GM23338 (cell line): Measurements from ENCODE around the gene TSPEAR.

Experiments used
- CREB1 ChIP-seq: fragments of 250-450 bp; sonication (Bioruptor Pico); IDR thresholded peaks from 2 replicates; pipeline ENCODE4 v1.5.0; 2020; ENCODE audit warnings: low read depth, mild to moderate bottlenecking, moderate library complexity
- EZH2 ChIP-seq: fragments of 200-600 bp; sonication (generic); IDR thresholded peaks from one replicate; pipeline ENCODE4 v1.8.0; 2017; ENCODE audit warnings: antibody characterized with exemption, mild to moderate bottlenecking, low read depth; ENCODE audit not compliant: unreplicated experiment
- EZH2phosphoT487 ChIP-seq: fragments of 200-600 bp; sonication (generic); IDR thresholded peaks from one replicate; pipeline ENCODE4 v1.8.1; 2018; ENCODE audit warnings: antibody characterized with exemption; ENCODE audit not compliant: unreplicated experiment
- JUNB ChIP-seq: IDR thresholded peaks from one replicate; pipeline ENCODE4 v1.6.1; 2016; ENCODE audit warnings: antibody characterized with exemption; ENCODE audit not compliant: unreplicated experiment
- NANOG ChIP-seq: IDR thresholded peaks from 2 replicates; pipeline ENCODE4 v1.6.1; 2016; ENCODE audit warnings: antibody characterized with exemption, borderline replicate concordance
- POLR2AphosphoS5 ChIP-seq: IDR thresholded peaks from 2 replicates; pipeline ENCODE4 v1.6.1; 2016; ENCODE audit warnings: antibody characterized with exemption, low read depth
- STAT1 ChIP-seq: IDR thresholded peaks from one replicate; pipeline ENCODE4 v1.6.1; 2016; ENCODE audit warnings: antibody characterized with exemption; ENCODE audit not compliant: unreplicated experiment
- ZNF114 ChIP-seq: fragments of 250-450 bp; sonication (Bioruptor Pico); IDR thresholded peaks from 2 replicates; pipeline ENCODE4 v1.5.0; 2020; ENCODE audit warnings: mild to moderate bottlenecking, moderate library complexity
- ZNF331 ChIP-seq: fragments of 250-450 bp; sonication (Bioruptor Pico); IDR thresholded peaks from 2 replicates; pipeline ENCODE4 v1.5.0; 2020; ENCODE audit warnings: low read depth, mild to moderate bottlenecking, moderate library complexity
- TF ChIP-seq, protein P1 (sequence below), 2 experiments: fragments of 200-600 bp in 1 of 2; sonication (generic) in 1 of 2; conservative IDR thresholded peaks; 2 replicates each; pipeline versions ENCODE4 v1.5.1 to v1.6.1; 2016 to 2017; ENCODE audit warnings: antibody characterized with exemption in 2 of 2, low read depth in 2 of 2, mild to moderate bottlenecking in 2 of 2, moderate library complexity in 1 of 2
- TF ChIP-seq, protein P2 (sequence below): IDR thresholded peaks from 2 replicates; pipeline ENCODE4 v1.6.1; 2016; ENCODE audit warnings: antibody characterized with exemption
- TF ChIP-seq, protein P3 (sequence below): IDR thresholded peaks from one replicate; pipeline ENCODE4 v1.6.1; 2018; ENCODE audit warnings: antibody characterized with exemption; ENCODE audit not compliant: unreplicated experiment
- TF ChIP-seq, protein P4 (sequence below): fragments of 250-450 bp; sonication (Bioruptor Pico); IDR thresholded peaks from 2 replicates; pipeline ENCODE4 v1.5.0; 2020; ENCODE audit warnings: mild to moderate bottlenecking, moderate library complexity

DNA sequence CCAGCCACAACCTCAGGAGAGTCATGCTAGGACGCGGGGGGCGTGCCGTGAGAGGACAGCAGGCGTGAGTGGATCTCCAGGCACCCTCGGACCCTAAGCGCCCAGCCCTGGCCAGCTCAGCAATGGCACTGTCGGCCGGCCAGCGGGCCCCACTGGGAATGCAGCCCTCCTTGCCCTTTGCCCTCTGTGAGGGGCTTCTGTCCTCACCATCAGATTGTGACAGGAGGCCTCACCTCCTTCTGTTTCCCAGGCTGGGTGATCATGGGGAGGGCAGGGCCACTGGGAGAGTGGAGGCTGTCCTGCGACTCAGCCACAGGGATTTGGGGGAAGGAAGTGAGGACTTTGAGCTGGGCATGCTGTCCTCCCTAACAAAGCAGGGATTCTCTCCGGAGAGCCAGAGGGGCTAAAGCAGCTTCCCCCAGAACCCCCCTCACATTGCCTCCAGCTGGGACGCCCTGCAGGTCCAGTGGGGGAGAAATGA lies 262.7 kb downstream of the TSPEAR start:
- no peak for TF ChIP-seq EZH2
- TF ChIP-seq, protein P1, sequence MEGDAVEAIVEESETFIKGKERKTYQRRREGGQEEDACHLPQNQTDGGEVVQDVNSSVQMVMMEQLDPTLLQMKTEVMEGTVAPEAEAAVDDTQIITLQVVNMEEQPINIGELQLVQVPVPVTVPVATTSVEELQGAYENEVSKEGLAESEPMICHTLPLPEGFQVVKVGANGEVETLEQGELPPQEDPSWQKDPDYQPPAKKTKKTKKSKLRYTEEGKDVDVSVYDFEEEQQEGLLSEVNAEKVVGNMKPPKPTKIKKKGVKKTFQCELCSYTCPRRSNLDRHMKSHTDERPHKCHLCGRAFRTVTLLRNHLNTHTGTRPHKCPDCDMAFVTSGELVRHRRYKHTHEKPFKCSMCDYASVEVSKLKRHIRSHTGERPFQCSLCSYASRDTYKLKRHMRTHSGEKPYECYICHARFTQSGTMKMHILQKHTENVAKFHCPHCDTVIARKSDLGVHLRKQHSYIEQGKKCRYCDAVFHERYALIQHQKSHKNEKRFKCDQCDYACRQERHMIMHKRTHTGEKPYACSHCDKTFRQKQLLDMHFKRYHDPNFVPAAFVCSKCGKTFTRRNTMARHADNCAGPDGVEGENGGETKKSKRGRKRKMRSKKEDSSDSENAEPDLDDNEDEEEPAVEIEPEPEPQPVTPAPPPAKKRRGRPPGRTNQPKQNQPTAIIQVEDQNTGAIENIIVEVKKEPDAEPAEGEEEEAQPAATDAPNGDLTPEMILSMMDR (conservative IDR thresholded peaks at IDR 0.05; ENCODE audit: low read depth in 2 of 2): no peak
- no peak for TF ChIP-seq POLR2AphosphoS5
- TF ChIP-seq JUNB: no peak
- TF ChIP-seq ZNF331: no peak
- no peak for TF ChIP-seq EZH2phosphoT487
- no peak for TF ChIP-seq CREB1 (CRISPR knock-in tag)
- TF ChIP-seq, protein P2, sequence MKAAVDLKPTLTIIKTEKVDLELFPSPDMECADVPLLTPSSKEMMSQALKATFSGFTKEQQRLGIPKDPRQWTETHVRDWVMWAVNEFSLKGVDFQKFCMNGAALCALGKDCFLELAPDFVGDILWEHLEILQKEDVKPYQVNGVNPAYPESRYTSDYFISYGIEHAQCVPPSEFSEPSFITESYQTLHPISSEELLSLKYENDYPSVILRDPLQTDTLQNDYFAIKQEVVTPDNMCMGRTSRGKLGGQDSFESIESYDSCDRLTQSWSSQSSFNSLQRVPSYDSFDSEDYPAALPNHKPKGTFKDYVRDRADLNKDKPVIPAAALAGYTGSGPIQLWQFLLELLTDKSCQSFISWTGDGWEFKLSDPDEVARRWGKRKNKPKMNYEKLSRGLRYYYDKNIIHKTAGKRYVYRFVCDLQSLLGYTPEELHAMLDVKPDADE: no peak
- TF ChIP-seq, protein P3, sequence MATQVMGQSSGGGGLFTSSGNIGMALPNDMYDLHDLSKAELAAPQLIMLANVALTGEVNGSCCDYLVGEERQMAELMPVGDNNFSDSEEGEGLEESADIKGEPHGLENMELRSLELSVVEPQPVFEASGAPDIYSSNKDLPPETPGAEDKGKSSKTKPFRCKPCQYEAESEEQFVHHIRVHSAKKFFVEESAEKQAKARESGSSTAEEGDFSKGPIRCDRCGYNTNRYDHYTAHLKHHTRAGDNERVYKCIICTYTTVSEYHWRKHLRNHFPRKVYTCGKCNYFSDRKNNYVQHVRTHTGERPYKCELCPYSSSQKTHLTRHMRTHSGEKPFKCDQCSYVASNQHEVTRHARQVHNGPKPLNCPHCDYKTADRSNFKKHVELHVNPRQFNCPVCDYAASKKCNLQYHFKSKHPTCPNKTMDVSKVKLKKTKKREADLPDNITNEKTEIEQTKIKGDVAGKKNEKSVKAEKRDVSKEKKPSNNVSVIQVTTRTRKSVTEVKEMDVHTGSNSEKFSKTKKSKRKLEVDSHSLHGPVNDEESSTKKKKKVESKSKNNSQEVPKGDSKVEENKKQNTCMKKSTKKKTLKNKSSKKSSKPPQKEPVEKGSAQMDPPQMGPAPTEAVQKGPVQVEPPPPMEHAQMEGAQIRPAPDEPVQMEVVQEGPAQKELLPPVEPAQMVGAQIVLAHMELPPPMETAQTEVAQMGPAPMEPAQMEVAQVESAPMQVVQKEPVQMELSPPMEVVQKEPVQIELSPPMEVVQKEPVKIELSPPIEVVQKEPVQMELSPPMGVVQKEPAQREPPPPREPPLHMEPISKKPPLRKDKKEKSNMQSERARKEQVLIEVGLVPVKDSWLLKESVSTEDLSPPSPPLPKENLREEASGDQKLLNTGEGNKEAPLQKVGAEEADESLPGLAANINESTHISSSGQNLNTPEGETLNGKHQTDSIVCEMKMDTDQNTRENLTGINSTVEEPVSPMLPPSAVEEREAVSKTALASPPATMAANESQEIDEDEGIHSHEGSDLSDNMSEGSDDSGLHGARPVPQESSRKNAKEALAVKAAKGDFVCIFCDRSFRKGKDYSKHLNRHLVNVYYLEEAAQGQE: no peak
- no peak for TF ChIP-seq NANOG
- TF ChIP-seq, protein P4, sequence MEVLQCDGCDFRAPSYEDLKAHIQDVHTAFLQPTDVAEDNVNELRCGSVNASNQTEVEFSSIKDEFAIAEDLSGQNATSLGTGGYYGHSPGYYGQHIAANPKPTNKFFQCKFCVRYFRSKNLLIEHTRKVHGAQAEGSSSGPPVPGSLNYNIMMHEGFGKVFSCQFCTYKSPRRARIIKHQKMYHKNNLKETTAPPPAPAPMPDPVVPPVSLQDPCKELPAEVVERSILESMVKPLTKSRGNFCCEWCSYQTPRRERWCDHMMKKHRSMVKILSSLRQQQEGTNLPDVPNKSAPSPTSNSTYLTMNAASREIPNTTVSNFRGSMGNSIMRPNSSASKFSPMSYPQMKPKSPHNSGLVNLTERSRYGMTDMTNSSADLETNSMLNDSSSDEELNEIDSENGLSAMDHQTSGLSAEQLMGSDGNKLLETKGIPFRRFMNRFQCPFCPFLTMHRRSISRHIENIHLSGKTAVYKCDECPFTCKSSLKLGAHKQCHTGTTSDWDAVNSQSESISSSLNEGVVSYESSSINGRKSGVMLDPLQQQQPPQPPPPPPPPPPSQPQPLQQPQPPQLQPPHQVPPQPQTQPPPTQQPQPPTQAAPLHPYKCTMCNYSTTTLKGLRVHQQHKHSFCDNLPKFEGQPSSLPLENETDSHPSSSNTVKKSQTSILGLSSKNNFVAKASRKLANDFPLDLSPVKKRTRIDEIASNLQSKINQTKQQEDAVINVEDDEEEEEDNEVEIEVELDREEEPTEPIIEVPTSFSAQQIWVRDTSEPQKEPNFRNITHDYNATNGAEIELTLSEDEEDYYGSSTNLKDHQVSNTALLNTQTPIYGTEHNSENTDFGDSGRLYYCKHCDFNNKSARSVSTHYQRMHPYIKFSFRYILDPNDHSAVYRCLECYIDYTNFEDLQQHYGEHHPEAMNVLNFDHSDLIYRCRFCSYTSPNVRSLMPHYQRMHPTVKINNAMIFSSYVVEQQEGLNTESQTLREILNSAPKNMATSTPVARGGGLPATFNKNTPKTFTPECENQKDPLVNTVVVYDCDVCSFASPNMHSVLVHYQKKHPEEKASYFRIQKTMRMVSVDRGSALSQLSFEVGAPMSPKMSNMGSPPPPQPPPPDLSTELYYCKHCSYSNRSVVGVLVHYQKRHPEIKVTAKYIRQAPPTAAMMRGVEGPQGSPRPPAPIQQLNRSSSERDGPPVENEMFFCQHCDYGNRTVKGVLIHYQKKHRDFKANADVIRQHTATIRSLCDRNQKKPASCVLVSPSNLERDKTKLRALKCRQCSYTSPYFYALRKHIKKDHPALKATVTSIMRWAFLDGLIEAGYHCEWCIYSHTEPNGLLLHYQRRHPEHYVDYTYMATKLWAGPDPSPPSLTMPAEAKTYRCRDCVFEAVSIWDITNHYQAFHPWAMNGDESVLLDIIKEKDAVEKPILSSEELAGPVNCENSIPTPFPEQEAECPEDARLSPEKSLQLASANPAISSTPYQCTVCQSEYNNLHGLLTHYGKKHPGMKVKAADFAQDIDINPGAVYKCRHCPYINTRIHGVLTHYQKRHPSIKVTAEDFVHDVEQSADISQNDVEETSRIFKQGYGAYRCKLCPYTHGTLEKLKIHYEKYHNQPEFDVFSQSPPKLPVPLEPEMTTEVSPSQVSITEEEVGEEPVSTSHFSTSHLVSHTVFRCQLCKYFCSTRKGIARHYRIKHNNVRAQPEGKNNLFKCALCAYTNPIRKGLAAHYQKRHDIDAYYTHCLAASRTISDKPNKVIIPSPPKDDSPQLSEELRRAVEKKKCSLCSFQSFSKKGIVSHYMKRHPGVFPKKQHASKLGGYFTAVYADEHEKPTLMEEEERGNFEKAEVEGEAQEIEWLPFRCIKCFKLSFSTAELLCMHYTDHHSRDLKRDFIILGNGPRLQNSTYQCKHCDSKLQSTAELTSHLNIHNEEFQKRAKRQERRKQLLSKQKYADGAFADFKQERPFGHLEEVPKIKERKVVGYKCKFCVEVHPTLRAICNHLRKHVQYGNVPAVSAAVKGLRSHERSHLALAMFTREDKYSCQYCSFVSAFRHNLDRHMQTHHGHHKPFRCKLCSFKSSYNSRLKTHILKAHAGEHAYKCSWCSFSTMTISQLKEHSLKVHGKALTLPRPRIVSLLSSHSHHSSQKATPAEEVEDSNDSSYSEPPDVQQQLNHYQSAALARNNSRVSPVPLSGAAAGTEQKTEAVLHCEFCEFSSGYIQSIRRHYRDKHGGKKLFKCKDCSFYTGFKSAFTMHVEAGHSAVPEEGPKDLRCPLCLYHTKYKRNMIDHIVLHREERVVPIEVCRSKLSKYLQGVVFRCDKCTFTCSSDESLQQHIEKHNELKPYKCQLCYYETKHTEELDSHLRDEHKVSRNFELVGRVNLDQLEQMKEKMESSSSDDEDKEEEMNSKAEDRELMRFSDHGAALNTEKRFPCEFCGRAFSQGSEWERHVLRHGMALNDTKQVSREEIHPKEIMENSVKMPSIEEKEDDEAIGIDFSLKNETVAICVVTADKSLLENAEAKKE: no peak
- no peak for TF ChIP-seq STAT1
- no peak for TF ChIP-seq ZNF114 (CRISPR knock-in tag)
